ENCODE measurements around the gene TRAM2.

Gene TRAM2

DNA sequence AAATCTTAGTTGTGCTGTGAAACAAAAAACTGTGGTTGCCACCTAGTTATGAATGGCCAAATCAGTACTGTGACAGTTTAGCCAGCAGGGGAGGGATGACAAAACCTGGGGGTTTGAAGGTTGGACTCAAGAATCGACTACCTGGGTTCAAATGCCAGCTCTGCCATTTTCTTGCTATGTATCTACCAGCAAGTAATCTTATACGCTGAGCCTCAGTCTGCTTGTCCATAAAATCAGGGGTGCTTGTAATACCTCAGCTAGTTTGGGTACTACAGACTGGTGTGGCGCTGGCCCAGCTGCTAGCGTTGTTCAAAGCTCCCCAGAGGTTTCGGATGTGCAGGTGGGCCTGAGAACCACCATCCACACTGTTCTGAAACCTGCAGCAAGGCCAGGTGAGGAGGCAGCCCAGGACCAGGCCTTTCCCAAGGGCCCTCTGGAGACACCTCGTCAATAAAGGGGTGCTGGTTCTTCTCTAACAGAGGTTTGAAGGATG lies 40.4 kb downstream of the TRAM2 start:
- H3K4me3 ChIP-seq (ENCODE audit: low read length), result peak overlapping the region; percentile 45; the same call in 1 of the 2 replicates
- no peaks in the 10 kb centered on the region for H3K27me3 ChIP-seq (ENCODE audit: low read depth, low read length)
- H3K79me2 ChIP-seq (ENCODE audit: low read length), result peaks cover 50% of the 10 kb centered on the region
- peak overlapping the region; percentile 32; the same call in 1 of the 2 replicates for H3K27ac ChIP-seq (ENCODE audit: low read length)
- peaks cover 7% of the 10 kb centered on the region for H3K36me3 ChIP-seq (replicated peaks; ENCODE audit: low read depth, low read length)
- no peak overlapping the region for H2AFZ ChIP-seq (ENCODE audit: low read depth, low read length)
- H3K9ac ChIP-seq (ENCODE audit: low read length), result peak overlapping the region; percentile 28; the same call in 1 of the 2 replicates
- TF ChIP-seq CTCF (IDR thresholded peaks at IDR 0.05; ENCODE audit: low read depth, low read length), result no peak
- peak overlapping the region; percentile 59 for H3K4me2 ChIP-seq (ENCODE audit: low read length)
- H4K20me1 ChIP-seq (ENCODE audit: insufficient read depth, low read length), result no peaks in the 10 kb centered on the region
- H3K4me1 ChIP-seq (ENCODE audit: low read length), result peaks cover 40% of the 10 kb centered on the region
- H3K9me3 ChIP-seq (ENCODE audit: insufficient read depth, low read length), result no peaks in the 10 kb centered on the region

- Histone ChIP-seq H3K9ac (ENCODE audit: low read length) (peak overlapping the region; percentile 28; the same call in 1 of the 2 replicates), H3K4me2 (ENCODE audit: low read length) (peak overlapping the region; percentile 59), H3K4me3 (ENCODE audit: low read length) (no peak overlapping the region), H4K20me1 (ENCODE audit: insufficient read depth, low read length) (no peaks in the 10 kb centered on the region), H3K79me2 (ENCODE audit: low read length) (peaks cover 46% of the 10 kb centered on the region), H2AFZ (ENCODE audit: low read depth, low read length) (no peak overlapping the region), H3K36me3 (replicated peaks; ENCODE audit: low read depth, low read length) (peaks cover 7% of the 10 kb centered on the region), H3K9me3 (ENCODE audit: insufficient read depth, low read length) (no peaks in the 10 kb centered on the region), H3K4me1 (ENCODE audit: low read length) (peaks cover 38% of the 10 kb centered on the region), H3K27me3 (ENCODE audit: low read depth, low read length) (no peaks in the 10 kb centered on the region), H3K27ac (ENCODE audit: low read length) (no peak overlapping the region)
- TF ChIP-seq EZH2phosphoT487 (IDR thresholded peaks at IDR 0.05; ENCODE audit: low read depth) (no peak), CTCF (IDR thresholded peaks at IDR 0.05; ENCODE audit: low read depth, low read length) (no peak)
These were observed 41.0 kb downstream of the TRAM2 start for GRCh38 chr6:52535711-52536423.

DNA sequence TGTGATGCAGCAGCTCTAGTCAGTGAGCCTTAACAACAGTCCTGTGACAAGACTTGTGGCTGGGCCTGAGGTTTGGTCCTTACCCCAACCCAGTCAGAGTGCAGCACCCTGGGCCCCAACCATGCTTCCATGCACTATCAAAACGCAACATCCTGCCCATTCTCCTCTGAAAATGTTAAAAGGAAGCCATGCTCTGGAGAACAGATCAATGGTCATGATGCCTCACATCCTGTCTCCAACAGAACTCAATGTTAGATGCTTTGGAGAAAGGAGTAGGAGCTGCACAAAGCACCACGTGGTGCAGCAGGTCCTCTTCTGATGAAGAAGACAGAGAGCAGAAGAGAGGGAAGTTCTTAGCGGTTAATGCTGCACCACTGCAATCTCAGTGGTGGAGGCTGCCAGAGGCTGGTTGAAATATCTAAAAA lies 41.9 kb downstream of the TRAM2 start:
- no peak overlapping the region for H3K9ac ChIP-seq (ENCODE audit: low read length)
- H3K4me2 ChIP-seq (ENCODE audit: low read length), result no peak overlapping the region
- TF ChIP-seq CTCF (IDR thresholded peaks at IDR 0.05; ENCODE audit: low read depth, low read length) (no peak), EZH2phosphoT487 (IDR thresholded peaks at IDR 0.05; ENCODE audit: low read depth) (no peak)

DNA sequence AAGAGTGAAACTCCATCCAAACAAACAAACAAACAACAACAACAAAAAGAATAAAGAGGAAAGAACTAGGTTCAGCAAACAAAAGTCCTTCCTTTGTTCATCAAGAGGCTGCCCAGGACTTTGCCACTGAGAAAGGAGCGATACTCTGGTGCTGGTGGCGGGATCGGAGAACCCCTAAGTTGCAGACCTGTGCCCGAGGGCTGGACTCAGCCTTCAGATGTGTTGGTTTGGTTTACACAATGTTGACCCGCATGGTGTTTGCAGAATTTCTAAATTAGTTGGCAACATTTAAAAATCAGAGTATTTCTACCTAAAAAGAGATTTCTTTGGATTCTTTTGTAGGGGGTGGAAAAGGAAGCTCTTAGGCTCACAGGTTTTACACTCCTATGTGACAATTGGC lies 42.5 kb downstream of the TRAM2 start:
- Histone ChIP-seq H3K4me1 (ENCODE audit: low read length) (peaks cover 42% of the 10 kb centered on the region), H3K9ac (ENCODE audit: low read length) (no peak overlapping the region)

More for the DNA sequence above, 41.9 kb downstream of the TRAM2 start:
- peaks cover 38% of the 10 kb centered on the region for H3K4me1 ChIP-seq (ENCODE audit: low read length)
- H3K4me3 ChIP-seq (ENCODE audit: low read length), result no peak overlapping the region
- peaks cover 11% of the 10 kb centered on the region for H3K36me3 ChIP-seq (replicated peaks; ENCODE audit: low read depth, low read length)
- H3K27me3 ChIP-seq (ENCODE audit: low read depth, low read length), result no peaks in the 10 kb centered on the region
- H3K79me2 ChIP-seq (ENCODE audit: low read length), result peaks cover 38% of the 10 kb centered on the region
- H4K20me1 ChIP-seq (ENCODE audit: insufficient read depth, low read length), result no peaks in the 10 kb centered on the region
- H2AFZ ChIP-seq (ENCODE audit: low read depth, low read length), result no peak overlapping the region
- H3K27ac ChIP-seq (ENCODE audit: low read length), result no peak overlapping the region
- H3K9me3 ChIP-seq (ENCODE audit: insufficient read depth, low read length), result no peaks in the 10 kb centered on the region

More for the DNA sequence above, 42.5 kb downstream of the TRAM2 start:
- H3K9me3 ChIP-seq (ENCODE audit: insufficient read depth, low read length), result no peaks in the 10 kb centered on the region
- peaks cover 11% of the 10 kb centered on the region for H3K36me3 ChIP-seq (replicated peaks; ENCODE audit: low read depth, low read length)
- H3K4me2 ChIP-seq (ENCODE audit: low read length), result no peak overlapping the region
- peaks cover 33% of the 10 kb centered on the region for H3K79me2 ChIP-seq (ENCODE audit: low read length)
- no peak overlapping the region for H3K27ac ChIP-seq (ENCODE audit: low read length)
- H3K4me3 ChIP-seq (ENCODE audit: low read length), result no peak overlapping the region
- H3K27me3 ChIP-seq (ENCODE audit: low read depth, low read length), result no peaks in the 10 kb centered on the region
- TF ChIP-seq CTCF (IDR thresholded peaks at IDR 0.05; ENCODE audit: low read depth, low read length), result no peak
- TF ChIP-seq EZH2phosphoT487 (IDR thresholded peaks at IDR 0.05; ENCODE audit: low read depth), result no peak
- no peaks in the 10 kb centered on the region for H4K20me1 ChIP-seq (ENCODE audit: insufficient read depth, low read length)
- no peak overlapping the region for H2AFZ ChIP-seq (ENCODE audit: low read depth, low read length)

Measured in OCI-LY3 (cell line).